ENCODE results near the gene UQCRH. TPM values are rescaled to one million over a fixed set of nuclear protein-coding genes. Genes with fewer than 3 reads are reported as not detected.
"Not testable (repeated sequence)": the region's sequence is repeated elsewhere in the genome, so short reads cannot be mapped to it uniquely, and the experiment has no call there.

Gene UQCRH
- polyA plus RNA-seq, 10 donors: 247 to 353 (median 282) TPM

GRCh38 chr1:46364612-46365011 is 61.1 kb downstream of the UQCRH start:
- DNase-seq: peak in 1 of 3 donors; percentile 6

GRCh38 chr1:46365796-46366195 is 62.3 kb downstream of the UQCRH start:
- DNase-seq: not testable (repeated sequence)

Other genes with a start within 250 kb of the UQCRH start
- 10 to 100 TPM; 12.5 to 21.9 (median 17.2) TPM for gene PIK3R3, start 171.1 kb upstream of the UQCRH start, polyA plus RNA-seq (ENCODE audit: insufficient read length in 10 of 10)
- under 1 TPM in 9 of 10 donors, not detected in 1; 0.12 to 0.87 (median 0.52) TPM for gene TSPAN1, start 128.6 kb upstream of the UQCRH start, polyA plus RNA-seq (ENCODE audit: insufficient read length in 10 of 10)
- gene P3R3URF, start 127.2 kb upstream of the UQCRH start, polyA plus RNA-seq (ENCODE audit: insufficient read length in 10 of 10): not detected
- 10 to 100 TPM; 44.3 to 60.8 (median 50.9) TPM for gene POMGNT1, start 105.3 kb upstream of the UQCRH start, polyA plus RNA-seq (ENCODE audit: insufficient read length in 10 of 10)
- gene LURAP1, start 100.4 kb upstream of the UQCRH start, polyA plus RNA-seq (ENCODE audit: insufficient read length in 10 of 10): 1 to 10 TPM in 6 of 10 donors, under 1 TPM in 4; 0.78 to 1.4 (median 1.0) TPM
- 1 to 10 TPM; 3.5 to 9.6 (median 5.8) TPM for gene RAD54L, start 55.9 kb upstream of the UQCRH start, polyA plus RNA-seq (ENCODE audit: insufficient read length in 10 of 10)
- 10 to 100 TPM; 52.6 to 61.8 (median 56.1) TPM for gene LRRC41, start 82 bp upstream of the UQCRH start, polyA plus RNA-seq (ENCODE audit: insufficient read length in 10 of 10)
- gene NSUN4, start 37.1 kb downstream of the UQCRH start, polyA plus RNA-seq (ENCODE audit: insufficient read length in 10 of 10): 10 to 100 TPM; 11.0 to 15.6 (median 13.1) TPM
- 10 to 100 TPM in 9 of 10 donors, 1 to 10 TPM in 1; 9.2 to 20.5 (median 14.5) TPM for gene FAAH, start 90.6 kb downstream of the UQCRH start, polyA plus RNA-seq (ENCODE audit: insufficient read length in 10 of 10)
- under 1 TPM in 1 of 10 donors, not detected in 9; 0.11 TPM for gene DMBX1, start 186.1 kb downstream of the UQCRH start, polyA plus RNA-seq (ENCODE audit: insufficient read length in 10 of 10)
- not detected for gene KNCN, start 247.9 kb downstream of the UQCRH start, polyA plus RNA-seq (ENCODE audit: insufficient read length in 10 of 10)